ENCODE data around the gene DDAH1. TPM values are rescaled to one million over a fixed set of nuclear protein-coding genes. Genes with fewer than 3 reads are reported as not detected.

The DDAH1 gene
- total and polyA plus RNA-seq, 5 donors = 3.8 to 10.1 (median 5.6) TPM

GRCh38 chr1:85393490-85393889 lies 71.5 kb downstream of the DDAH1 start:
- no peak overlapping the region for H3K4me3 ChIP-seq (ENCODE audit: low read length)
- intact Hi-C loops (cut with DNase I) = no loop called here

DNA sequence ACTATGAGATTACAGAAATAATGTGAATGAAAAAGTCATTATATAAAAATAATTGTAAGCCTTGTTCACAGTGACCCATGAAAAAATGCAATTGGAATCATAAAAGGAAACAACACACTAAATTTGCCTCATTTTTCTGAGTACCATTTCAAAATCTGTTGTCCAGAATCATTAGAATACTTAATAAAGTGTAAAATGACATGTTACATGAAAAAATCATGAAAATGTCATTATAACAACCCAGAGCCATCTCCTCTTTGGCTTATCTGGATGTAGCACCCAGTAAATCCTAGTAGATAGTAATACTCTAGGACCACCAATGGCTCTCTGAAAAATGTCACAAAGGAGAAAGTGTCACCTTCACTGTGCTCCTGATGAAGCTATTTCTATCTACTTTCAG lies 76.5 kb downstream of the DDAH1 start:
- ATAC-seq = no peak
- DNase-seq = no peak
- Histone ChIP-seq H3K4me3 (ENCODE audit: low read length) (no peak overlapping the region), H3K27me3 (ENCODE audit: control insufficient read depth, insufficient read depth) (no peaks in the 10 kb centered on the region), H3K4me1 (ENCODE audit: control insufficient read depth, insufficient read depth, low read length) (no peaks in the 10 kb centered on the region), H3K27ac (ENCODE audit: low read length) (no peak overlapping the region), H3K9me3 (ENCODE audit: control insufficient read depth, low read length) (no peaks in the 10 kb centered on the region)
- intact Hi-C loops (cut with DNase I) = no loop called here

More at GRCh38 chr1:85393490-85393889, 71.5 kb downstream of the DDAH1 start:
- no peak overlapping the region for H3K27ac ChIP-seq (ENCODE audit: low read length)
- no peak for ATAC-seq
- H3K27me3 ChIP-seq (ENCODE audit: control insufficient read depth, insufficient read depth) = no peaks in the 10 kb centered on the region
- H3K4me1 ChIP-seq (ENCODE audit: control insufficient read depth, insufficient read depth, low read length) = no peaks in the 10 kb centered on the region
- no peaks in the 10 kb centered on the region for H3K9me3 ChIP-seq (ENCODE audit: control insufficient read depth, low read length)
- DNase-seq = no peak

GRCh38 chr1:85387781-85388180 lies 77.2 kb downstream of the DDAH1 start:
- ATAC-seq = no peak
- Histone ChIP-seq H3K4me1 (ENCODE audit: control insufficient read depth, insufficient read depth, low read length) (no peaks in the 10 kb centered on the region), H3K27ac (ENCODE audit: low read length) (no peak overlapping the region), H3K4me3 (ENCODE audit: low read length) (no peak overlapping the region), H3K27me3 (ENCODE audit: control insufficient read depth, insufficient read depth) (no peaks in the 10 kb centered on the region), H3K9me3 (ENCODE audit: control insufficient read depth, low read length) (no peaks in the 10 kb centered on the region)
- no peak for DNase-seq
- 59% methylated on average over 2 of the region's 2 CpGs for WGBS
- intact Hi-C loops (cut with DNase I) = no loop called here

DNA sequence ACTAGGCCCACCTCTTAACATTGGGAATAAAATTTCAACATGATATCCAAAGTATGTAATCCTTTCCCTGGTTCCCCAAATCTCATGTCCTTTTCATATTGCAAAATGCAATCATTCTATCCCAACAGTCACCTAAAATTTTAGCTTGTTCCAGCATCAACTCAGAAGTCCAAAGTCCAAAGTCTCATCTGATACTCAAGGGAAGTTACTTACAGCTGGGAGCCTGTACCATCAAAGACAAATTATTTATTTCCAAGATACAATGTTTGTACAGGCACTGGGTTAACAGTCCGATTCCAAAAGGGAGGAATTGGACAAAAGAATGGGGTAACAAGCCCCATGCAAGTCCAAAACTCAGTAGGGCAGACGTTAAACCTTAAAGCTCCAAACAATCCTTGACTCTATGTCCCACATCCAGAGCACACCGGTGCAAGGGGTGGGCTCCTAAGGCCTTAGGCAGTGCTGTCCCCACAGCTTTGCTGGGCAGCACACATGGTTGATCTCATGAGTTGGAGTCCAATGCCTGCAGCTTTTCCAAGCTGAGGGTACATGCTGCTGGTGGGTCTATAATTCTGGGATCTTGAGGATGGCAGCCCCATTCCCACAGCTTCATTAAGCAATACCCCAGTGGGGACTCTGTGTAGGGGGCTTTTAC lies 78.8 kb downstream of the DDAH1 start:
- intact Hi-C loops (cut with DNase I) = no loop called here
- Histone ChIP-seq H3K9me3 (ENCODE audit: control insufficient read depth, low read length) (no peaks in the 10 kb centered on the region), H3K4me1 (ENCODE audit: control insufficient read depth, insufficient read depth, low read length) (no peaks in the 10 kb centered on the region), H3K27ac (ENCODE audit: low read length) (no peak overlapping the region), H3K27me3 (ENCODE audit: control insufficient read depth, insufficient read depth) (no peaks in the 10 kb centered on the region), H3K4me3 (ENCODE audit: low read length) (no peak overlapping the region)
- ATAC-seq = no peak
- no peak for DNase-seq
- WGBS = 97% methylated on average over 3 of the region's 3 CpGs

GRCh38 chr1:85379203-85380136 lies 85.5 kb downstream of the DDAH1 start:
- no peak overlapping the region for H3K27ac ChIP-seq (ENCODE audit: low read length)
- intact Hi-C loops (cut with DNase I) = no loop called here
- no peaks in the 10 kb centered on the region for H3K9me3 ChIP-seq (ENCODE audit: control insufficient read depth, low read length)
- ATAC-seq = peak; percentile 61 to 64
- no peaks in the 10 kb centered on the region for H3K27me3 ChIP-seq (ENCODE audit: control insufficient read depth, insufficient read depth)
- 80% methylated on average over 4 of the region's 4 CpGs for WGBS
- no peaks in the 10 kb centered on the region for H3K4me1 ChIP-seq (ENCODE audit: control insufficient read depth, insufficient read depth, low read length)
- no peak for DNase-seq
- H3K4me3 ChIP-seq (ENCODE audit: low read length) = no peak overlapping the region

- Histone ChIP-seq H3K4me1 (ENCODE audit: control insufficient read depth, insufficient read depth, low read length) (no peaks in the 10 kb centered on the region), H3K27me3 (ENCODE audit: control insufficient read depth, insufficient read depth) (no peaks in the 10 kb centered on the region), H3K27ac (ENCODE audit: low read length) (no peak overlapping the region), H3K9me3 (ENCODE audit: control insufficient read depth, low read length) (no peaks in the 10 kb centered on the region), H3K4me3 (ENCODE audit: low read length) (no peak overlapping the region)
- ATAC-seq (no peak), DNase-seq (no peak)
- WGBS = 70% methylated on average over 2 of the region's 2 CpGs
- intact Hi-C loops (cut with DNase I) = no loop called here
Measured at GRCh38 chr1:85378534-85378933, 86.4 kb downstream of the DDAH1 start.

- Histone ChIP-seq H3K27me3 (ENCODE audit: control insufficient read depth, insufficient read depth) (no peaks in the 10 kb centered on the region), H3K4me3 (ENCODE audit: low read length) (no peak overlapping the region), H3K4me1 (ENCODE audit: control insufficient read depth, insufficient read depth, low read length) (no peaks in the 10 kb centered on the region), H3K27ac (ENCODE audit: low read length) (no peak overlapping the region), H3K9me3 (ENCODE audit: control insufficient read depth, low read length) (no peaks in the 10 kb centered on the region)
- ATAC-seq (no peak), DNase-seq (no peak)
- intact Hi-C loops (cut with DNase I) = no loop called here
- 53% methylated on average over 1 of the region's 1 CpG for WGBS
Measured at GRCh38 chr1:85376356-85376755, 88.6 kb downstream of the DDAH1 start.

- no peak for ATAC-seq
- Histone ChIP-seq H3K27me3 (ENCODE audit: control insufficient read depth, insufficient read depth) (no peaks in the 10 kb centered on the region), H3K27ac (ENCODE audit: low read length) (no peak overlapping the region), H3K4me3 (ENCODE audit: low read length) (no peak overlapping the region), H3K9me3 (ENCODE audit: control insufficient read depth, low read length) (no peaks in the 10 kb centered on the region), H3K4me1 (ENCODE audit: control insufficient read depth, insufficient read depth, low read length) (no peaks in the 10 kb centered on the region)
- WGBS = 90% methylated on average over 2 of the region's 2 CpGs
- no peak for DNase-seq
- intact Hi-C loops (cut with DNase I) = no loop called here
Measured at GRCh38 chr1:85375493-85375892, 89.5 kb downstream of the DDAH1 start.

DNA sequence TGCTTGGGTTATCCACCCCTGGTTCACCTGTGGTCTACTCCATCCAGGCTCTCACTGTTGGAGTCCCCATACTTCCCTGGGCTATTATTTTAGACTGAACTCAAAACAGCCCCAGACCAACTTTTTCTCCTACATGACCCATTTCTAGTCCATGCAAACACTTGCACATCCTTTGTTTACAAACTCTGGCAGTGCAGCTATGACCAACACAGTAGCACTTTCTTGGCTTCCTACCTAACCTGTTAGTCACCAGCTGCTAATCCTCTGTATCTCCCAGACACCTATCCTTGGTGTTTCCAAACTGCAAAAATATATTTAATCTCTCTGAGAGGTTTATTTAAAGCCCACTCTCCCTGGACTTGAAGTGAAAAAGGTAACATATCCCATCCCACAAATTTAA lies 90.8 kb downstream of the DDAH1 start:
- no peaks in the 10 kb centered on the region for H3K4me1 ChIP-seq (ENCODE audit: control insufficient read depth, insufficient read depth, low read length)
- DNase-seq (no peak), ATAC-seq (peak; percentile 54 to 61)
- H3K9me3 ChIP-seq (ENCODE audit: control insufficient read depth, low read length) = no peaks in the 10 kb centered on the region
- H3K4me3 ChIP-seq (ENCODE audit: low read length) = no peak overlapping the region
- no peak overlapping the region for H3K27ac ChIP-seq (ENCODE audit: low read length)
- intact Hi-C loops (cut with DNase I) = no loop called here
- no peaks in the 10 kb centered on the region for H3K27me3 ChIP-seq (ENCODE audit: control insufficient read depth, insufficient read depth)

DNA sequence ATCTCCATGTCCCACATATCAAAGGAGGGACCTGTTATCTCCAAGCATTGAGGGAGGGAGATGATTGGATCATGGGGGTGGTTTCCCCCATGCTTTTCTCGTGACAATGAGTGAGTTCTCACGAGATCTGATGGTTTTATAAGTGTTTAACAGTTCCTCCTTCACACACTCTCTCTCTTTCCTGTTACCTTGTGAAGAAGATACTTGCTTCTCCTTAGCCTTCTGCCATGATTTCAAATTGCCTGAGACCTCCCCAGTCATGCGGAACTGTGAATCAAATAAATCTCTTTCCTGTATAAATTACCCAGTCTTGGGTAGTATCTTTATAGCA lies 91.6 kb downstream of the DDAH1 start:
- no peaks in the 10 kb centered on the region for H3K4me1 ChIP-seq (ENCODE audit: control insufficient read depth, insufficient read depth, low read length)
- no peak overlapping the region for H3K27ac ChIP-seq (ENCODE audit: low read length)
- no peaks in the 10 kb centered on the region for H3K27me3 ChIP-seq (ENCODE audit: control insufficient read depth, insufficient read depth)

GRCh38 chr1:85372683-85373377 lies 92.1 kb downstream of the DDAH1 start:
- Histone ChIP-seq H3K4me1 (ENCODE audit: control insufficient read depth, insufficient read depth, low read length) (no peaks in the 10 kb centered on the region), H3K9me3 (ENCODE audit: control insufficient read depth, low read length) (no peaks in the 10 kb centered on the region), H3K27me3 (ENCODE audit: control insufficient read depth, insufficient read depth) (no peaks in the 10 kb centered on the region), H3K27ac (ENCODE audit: low read length) (no peak overlapping the region), H3K4me3 (ENCODE audit: low read length) (no peak overlapping the region)
- DNase-seq (no peak), ATAC-seq (no peak)
- 44% methylated on average over 5 of the region's 5 CpGs for WGBS
- intact Hi-C loops (cut with DNase I) = no loop called here

More for the DNA sequence above, 91.6 kb downstream of the DDAH1 start:
- H3K9me3 ChIP-seq (ENCODE audit: control insufficient read depth, low read length) = no peaks in the 10 kb centered on the region
- DNase-seq (no peak), ATAC-seq (no peak)
- 81% methylated on average over 3 of the region's 3 CpGs for WGBS
- H3K4me3 ChIP-seq (ENCODE audit: low read length) = no peak overlapping the region
- intact Hi-C loops (cut with DNase I) = no loop called here

Data from right cardiac atrium (tissue), 5 donors.